HCT116 (cell line): Measurements from ENCODE around the gene ENTPD7.

Source experiments
- CTCF ChIP-seq, 3 experiments: fragments of 200-600 bp in 1 of 3; sonication (generic) in 1 of 3; IDR thresholded peaks in 2 of 3; conservative IDR thresholded peaks in 1 of 3; 2 replicates each; pipeline ENCODE4 v1.5.1; 2012 to 2017; ENCODE audit warnings: low read depth in 2 of 3, low read length in 2 of 3, antibody characterized with exemption in 1 of 3, borderline replicate concordance in 1 of 3, control low read depth in 1 of 3, mild to moderate bottlenecking in 1 of 3, mixed read lengths in 1 of 3, mixed run types in 1 of 3, moderate library complexity in 1 of 3; ENCODE audit not compliant: insufficient read depth in 1 of 3
- EZH2 ChIP-seq: fragments of 200-600 bp; sonication (generic); IDR thresholded peaks from 2 replicates; pipeline ENCODE4 v1.6.1; 2017; ENCODE audit warnings: antibody characterized with exemption, mixed run types
- POLR2A ChIP-seq: IDR thresholded peaks from 2 replicates; pipeline ENCODE4 v1.7.0; 2011; ENCODE audit warnings: borderline replicate concordance; ENCODE audit not compliant: insufficient read depth, insufficient read length; ENCODE audit errors: extremely low read depth
- POLR2AphosphoS5 ChIP-seq: IDR thresholded peaks from 2 replicates; pipeline ENCODE4 v1.6.1; 2011; ENCODE audit warnings: mild to moderate bottlenecking, low read depth, low read length, moderate library complexity
- SIN3A ChIP-seq: IDR thresholded peaks from 2 replicates; pipeline ENCODE4 v1.6.1; 2012; ENCODE audit warnings: low read depth
- SP1 ChIP-seq: IDR thresholded peaks from 2 replicates; pipeline ENCODE4 v1.6.1; 2012; ENCODE audit warnings: low read depth

- TF ChIP-seq EZH2 (no peak), POLR2A (no peak), SP1 (no peak), CTCF (IDR thresholded peaks at IDR 0.05 in 2 of 3, conservative IDR thresholded peaks at IDR 0.05 in 1 of 3; ENCODE audit: borderline replicate concordance in 1 of 3, insufficient read depth in 1 of 3, low read depth in 2 of 3, low read length in 2 of 3) (no peak), POLR2AphosphoS5 (no peak), SIN3A (no peak)
Observed at GRCh38 chr10:99748823-99749451, 89.6 kb downstream of the ENTPD7 start.
